Measurements from ENCODE around the gene LIPT2.

The LIPT2 gene

DNA sequence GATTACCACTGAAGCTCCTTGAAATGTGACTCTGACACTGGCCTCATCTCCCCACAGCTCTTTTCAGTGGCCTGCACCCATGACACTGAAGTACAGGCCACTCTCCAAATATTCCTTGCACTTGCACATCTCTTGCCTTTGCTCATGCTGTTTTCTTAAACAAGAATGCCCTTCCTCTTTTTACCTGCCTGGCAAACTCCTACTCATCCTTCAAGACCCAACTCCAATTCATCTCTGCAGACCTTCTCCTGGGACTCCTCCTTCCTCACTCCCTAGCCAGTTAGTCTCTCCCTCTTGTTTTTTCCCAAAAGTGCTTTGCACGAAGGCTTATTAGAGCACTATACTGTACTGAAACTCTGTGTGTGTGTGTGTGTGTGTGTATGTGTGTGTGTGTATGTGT lies 28.8 kb downstream of the LIPT2 start:
- DNase-seq (ENCODE audit: low read depth), result no peak

DNA sequence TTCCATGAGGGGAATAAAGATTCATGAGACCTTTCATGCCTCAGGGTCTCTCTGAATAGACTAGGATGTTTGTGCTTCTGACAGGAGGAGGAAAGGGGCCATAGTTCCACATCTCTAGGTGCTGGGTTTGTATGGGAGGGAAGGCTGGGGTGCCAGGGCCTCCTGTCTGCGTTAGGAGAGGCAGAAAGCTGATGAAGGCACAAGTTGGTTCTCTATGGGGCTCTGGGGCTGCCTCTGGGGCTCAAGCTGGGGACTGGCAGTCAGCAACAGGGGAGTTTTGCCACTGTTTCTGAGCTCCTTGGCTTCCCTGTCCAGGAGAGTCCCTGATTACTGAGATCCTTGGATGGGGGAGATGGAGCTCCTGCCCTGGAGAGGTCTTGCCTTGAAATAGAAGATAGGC lies 30.3 kb downstream of the LIPT2 start:
- no peak for DNase-seq (ENCODE audit: low read depth)

DNA sequence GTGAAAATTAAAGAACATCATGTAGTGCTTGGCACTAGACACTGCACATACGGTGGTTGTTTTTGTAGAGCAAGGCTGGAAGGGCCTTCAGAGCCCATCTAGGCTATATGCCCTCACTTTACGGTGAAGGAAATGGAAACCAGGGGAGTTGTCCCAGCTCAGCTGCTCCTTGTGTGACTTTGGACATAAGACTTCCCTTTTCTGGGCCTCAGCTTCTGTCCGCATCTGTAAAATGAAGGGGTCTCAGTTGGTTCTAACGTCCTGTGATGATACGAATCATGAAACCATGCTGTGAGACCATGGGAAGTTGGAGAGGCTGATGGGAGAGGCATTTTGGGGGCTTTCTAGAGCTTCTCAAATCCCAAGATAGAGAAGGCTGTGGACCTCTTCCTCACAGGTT lies 30.9 kb downstream of the LIPT2 start:
- DNase-seq (ENCODE audit: low read depth), result no peak

DNA sequence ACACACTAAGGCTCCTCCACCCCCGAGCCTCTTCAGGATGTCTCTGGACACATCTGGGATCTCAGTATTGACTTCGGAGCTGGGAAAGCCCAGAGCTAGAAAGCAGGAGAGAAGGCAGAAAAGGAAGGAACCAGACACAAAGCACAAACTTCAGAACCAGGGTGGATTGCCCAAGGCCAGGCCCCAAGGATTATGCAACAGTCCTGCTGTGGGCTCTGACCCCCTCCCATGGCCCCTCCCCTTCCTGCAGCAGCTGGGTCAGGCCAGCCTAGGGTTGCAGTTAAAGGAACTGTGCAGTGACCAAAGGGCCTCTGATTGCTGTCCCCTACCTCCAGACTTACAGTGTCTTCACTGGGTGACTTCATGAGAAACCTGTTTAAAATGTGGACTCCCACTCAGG lies 31.5 kb downstream of the LIPT2 start:
- DNase-seq (ENCODE audit: low read depth), result peak; percentile 84

DNA sequence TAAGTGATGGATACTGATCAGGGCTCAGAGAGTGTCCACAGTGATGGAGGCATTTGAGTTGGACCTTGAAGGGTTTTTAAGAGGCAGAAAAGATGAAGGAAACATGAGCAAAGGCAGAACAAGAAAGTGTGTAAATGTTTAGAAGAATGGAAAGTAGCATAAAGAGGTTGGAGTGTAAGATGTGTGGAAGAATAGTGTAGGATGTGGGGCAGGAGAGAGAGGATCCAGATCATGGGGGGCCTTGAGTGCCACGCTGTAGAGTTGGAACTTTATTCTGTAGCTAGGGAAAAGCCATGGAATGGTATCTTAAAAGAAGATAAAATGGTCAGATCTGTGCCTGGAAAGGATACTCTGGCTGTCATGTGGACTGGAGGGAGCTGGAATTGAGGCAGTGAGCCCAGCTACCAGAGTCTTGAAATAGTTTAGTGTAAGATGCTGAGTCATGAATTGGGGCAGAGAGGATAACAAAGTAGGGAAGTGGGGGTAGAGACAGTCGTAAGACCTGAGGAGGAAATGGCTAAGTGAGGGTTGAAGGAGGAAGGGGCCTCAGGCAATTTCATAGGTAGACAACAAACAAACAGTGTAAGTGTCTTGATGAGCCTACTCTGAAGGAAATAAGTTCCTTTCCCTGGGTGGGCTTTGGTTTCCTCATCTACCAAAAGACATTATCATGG lies 32.9 kb downstream of the LIPT2 start:
- DNase-seq (ENCODE audit: low read depth), result peak; percentile 77

DNA sequence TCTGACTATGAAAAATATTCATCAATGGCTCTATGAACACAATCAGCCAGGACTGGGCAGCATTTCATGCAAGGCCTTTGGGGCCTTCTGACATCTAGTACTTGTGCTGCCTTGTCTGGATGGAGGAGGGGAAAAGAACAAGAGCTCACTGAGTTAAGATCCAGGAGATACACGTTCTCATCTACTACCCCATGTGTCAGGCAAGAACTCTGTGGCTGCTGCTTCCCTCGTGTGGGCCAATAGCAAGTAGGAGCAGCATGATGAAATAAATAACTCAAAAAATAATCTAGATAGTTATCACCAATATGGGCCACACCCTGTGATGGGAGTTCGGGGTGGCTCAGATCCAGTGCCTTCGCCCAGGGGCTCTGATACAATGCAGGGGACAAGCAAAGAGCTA lies 33.5 kb downstream of the LIPT2 start:
- peak; percentile 73 for DNase-seq (ENCODE audit: low read depth)

DNA sequence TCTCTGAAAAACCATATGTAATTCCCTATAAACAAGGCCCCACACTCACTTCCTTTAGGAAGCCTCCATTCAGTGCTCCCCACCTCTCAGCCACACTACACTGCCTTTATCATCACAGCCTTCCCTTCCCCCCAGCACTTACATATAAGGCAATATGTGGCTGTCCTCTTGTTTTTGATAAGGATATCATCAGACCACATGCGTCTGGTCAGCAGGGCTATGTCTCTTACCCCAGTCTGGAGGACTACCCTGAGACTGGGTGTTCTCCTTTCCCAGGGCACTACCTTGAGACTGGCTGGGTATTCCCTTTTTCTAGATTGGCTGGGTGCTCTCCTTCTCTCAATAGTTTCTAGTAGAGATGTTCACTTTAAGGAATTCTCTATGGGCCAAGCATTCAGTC lies 33.9 kb downstream of the LIPT2 start:
- peak; percentile 96 for DNase-seq (ENCODE audit: low read depth)

DNA sequence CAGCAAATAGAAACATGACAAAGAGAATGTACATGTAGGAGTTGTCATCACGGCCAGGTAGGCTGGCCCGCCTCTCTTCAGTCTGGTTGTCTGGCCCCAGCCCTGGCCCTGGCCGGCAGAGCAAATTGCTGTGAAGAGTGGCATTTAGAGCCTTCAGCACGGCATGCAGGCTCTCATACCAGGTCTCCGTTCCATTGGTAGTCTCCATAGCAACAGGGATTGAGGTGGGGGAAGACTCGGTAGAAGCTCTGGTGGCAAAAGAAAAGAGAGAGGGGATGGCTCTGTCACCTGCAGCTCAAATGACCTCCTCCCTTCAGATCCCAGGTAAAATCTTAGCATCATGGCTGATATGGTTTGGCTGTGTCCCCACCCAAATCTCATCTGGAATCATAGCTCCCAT lies 36.2 kb downstream of the LIPT2 start:
- no peak for DNase-seq (ENCODE audit: low read depth)

DNA sequence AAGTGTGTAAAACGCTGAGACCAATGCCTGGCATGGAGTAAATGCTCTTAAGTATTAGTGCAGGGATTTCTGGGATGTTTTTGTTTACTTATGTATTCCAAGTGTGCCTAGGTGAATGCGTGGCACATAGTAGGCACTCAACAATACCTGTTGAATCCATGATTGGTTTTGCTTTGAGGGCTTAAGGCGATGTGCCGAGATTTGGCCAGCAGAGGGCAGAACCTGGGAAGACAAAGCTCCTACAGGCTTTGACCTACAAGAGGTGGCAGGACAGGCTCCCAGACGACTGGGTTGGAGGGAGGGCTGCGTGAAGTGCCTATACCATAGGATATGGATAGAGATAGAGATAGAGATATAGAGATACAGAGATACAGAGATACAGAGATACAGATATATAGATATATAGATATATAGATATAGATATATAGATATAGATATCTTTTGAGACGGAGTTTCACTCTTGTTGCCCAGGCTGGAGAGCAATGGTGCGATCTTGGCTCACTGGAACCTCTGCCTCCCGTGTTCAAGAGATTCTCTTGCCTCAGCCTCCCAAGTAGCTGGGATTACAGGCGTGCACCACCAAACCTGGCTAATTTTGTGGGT lies 40.0 kb downstream of the LIPT2 start:
- peak; percentile 59 for DNase-seq (ENCODE audit: low read depth)

DNA sequence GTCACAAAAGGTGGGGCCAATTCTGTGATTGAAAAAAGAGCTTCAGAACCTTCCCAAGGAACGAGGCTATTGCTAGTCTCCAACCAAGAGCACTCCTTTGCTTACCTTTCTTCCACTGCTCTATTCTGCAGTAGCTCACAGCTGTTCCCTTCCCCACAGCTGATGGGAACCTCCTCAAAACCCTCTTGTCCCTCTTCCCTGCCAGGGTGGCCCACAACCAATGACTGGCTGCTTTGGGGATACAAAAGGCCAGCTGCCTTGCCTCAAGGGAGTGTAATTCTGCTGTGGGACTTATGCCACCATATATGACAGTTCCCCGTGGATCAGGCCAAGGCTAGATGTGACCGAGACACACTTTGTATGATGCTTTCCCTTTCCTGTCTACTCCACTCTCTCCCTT lies 41.2 kb downstream of the LIPT2 start:
- no peak for DNase-seq (ENCODE audit: low read depth)

DNA sequence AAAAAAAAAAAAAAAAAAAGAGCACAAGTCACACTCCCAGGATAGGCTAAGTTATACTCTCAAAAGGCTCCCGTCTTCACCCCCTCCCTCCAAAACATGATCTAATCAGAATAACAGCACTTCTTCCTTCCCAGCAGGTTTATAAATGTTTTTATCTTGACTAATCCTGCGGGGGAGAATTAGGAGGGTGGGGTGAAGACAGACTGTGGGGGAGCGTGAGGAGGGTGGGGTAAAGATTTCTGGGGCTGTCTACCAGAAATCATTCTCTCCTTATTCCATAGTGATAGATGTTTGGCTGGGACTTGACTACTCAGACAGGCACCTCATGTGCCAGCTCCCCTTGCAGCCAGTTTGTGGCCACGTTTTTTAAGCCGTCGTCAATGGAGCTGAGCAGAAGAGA lies 43.2 kb downstream of the LIPT2 start:
- DNase-seq (ENCODE audit: low read depth), result no peak

DNA sequence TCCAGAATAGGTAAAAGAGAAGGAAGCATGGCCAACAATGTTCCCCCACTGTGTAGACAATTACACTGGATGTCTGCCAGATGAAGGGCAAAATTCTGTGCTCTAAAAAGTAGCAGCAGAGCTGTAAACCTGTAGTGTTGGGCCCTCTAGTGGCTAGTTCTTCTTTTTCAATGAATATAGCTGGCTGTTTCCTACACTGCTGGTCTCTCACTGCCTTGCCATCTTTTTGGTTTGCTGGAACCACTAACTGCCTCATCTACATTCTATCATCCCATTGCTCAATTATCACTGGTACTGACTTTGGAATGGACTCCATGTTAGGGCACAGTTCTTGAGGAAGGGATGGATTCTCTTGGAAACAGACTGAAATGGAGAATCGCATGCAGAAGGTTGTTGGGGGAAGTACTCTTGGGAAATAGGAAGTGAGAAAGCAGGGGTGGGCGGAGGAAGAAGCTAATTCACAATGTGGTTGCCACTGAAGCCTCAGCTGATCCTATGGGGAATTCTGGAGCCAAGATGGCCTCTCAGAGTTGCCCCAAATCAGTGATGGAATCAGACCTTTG lies 44.1 kb downstream of the LIPT2 start:
- peak; percentile 53 for DNase-seq (ENCODE audit: low read depth)

DNA sequence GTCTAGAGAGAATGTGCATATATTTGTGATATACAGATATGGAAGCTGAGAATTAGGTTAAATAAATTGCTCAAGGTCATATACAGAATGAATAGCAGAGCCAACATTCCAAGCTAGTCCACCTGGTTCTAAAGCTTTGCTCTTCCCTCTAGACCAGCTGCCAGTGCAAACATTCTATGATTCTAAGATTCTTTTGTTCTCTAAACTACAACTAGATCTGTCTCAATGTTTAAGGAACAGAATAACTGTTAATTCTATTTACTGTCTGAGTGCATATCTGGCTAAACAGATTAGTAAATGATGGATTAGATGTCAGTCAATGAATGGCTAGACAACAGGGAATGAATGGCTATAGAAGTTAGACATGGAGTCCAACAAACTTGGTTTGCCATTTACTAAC lies 45.8 kb downstream of the LIPT2 start:
- no peak for DNase-seq (ENCODE audit: low read depth)

DNA sequence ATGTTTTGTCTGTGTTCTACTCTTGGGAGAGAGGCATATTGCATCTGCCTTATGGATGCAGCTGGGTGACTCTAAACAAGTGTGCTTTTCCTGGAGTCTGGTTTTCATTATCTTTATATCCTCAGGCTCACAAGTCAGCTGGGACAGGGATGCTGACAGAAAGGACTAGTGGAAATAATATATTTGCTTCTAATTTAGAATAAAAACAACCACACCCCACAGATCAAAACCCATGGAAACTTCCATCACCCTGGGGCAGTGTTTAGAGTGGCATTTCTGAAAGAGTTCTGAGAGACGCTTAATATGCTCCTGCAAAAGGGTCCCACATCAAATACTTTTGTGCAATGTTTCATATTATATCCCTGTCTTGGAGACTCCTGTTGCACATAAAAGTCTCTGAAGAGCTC lies 47.0 kb downstream of the LIPT2 start:
- no peak for DNase-seq (ENCODE audit: low read depth)

DNA sequence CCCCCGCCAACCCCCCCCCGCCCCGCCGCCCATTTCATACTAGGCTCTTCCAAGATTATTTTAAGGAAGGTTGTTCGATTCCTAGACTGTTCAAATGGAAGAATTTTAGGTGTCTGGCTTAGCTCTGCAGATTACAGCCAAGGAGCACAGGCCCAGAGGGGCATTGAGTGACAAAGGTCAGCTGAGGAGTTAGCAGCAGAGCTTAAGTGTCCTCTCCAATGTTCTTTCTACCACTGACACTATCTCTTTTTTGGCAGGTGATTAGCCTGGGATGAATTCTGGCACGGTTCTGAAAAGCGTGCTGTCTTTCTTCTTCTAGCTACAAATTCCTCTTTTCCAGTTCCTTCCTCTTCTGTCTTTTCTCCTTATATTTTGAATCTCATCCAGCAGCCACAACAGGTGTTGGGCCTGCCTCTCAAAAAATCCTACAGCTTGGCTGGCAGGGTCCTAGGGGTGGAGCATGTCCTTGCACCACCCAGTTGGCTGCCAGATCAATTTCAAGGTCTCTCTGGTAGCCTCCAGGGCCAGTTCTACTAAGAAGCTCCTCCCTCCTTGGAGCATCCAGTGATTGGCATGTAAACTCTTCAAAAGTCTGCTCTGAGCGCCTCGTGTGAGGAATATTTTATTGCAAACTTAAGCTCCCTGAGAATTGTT lies 49.2 kb downstream of the LIPT2 start:
- DNase-seq (ENCODE audit: low read depth), result no peak

DNA sequence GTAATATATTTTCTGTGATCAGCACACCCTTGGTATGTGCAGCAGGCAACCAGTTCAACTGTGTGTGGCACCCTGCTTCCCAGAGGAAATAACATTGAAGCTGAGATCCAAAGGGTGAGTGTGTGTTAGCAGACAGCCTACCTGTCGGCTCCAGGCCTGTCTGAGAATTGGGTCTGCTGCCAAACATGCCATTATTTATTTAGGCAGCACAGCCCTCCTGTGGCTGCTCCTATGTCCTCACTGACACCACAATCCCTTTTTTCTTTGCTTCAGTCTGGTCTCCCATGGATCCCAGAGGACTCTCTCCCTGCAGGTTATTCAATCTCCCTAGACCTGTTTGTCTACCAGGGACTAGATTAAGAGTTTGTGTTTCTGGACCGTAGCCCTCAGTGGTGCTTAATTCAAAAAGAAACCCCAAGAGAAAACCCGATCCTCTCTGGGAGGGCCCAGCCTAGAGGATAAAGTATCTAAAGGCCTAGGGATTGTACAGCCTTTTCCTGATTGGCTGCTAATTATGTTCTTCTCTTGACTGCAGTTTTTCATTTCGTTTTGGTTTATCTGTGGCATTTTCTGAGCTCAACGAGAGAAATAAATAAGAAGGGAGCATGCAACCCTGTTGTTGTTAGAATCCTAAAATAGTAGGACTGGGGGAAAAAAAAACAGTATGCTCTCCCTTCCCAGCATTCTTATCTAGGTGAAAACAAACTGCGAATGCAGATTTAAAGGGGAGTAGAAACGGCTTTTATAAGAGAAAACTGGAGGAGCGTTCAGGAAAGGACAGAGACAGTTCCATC lies 50.3 kb downstream of the LIPT2 start:
- DNase-seq (ENCODE audit: low read depth), result no peak

DNA sequence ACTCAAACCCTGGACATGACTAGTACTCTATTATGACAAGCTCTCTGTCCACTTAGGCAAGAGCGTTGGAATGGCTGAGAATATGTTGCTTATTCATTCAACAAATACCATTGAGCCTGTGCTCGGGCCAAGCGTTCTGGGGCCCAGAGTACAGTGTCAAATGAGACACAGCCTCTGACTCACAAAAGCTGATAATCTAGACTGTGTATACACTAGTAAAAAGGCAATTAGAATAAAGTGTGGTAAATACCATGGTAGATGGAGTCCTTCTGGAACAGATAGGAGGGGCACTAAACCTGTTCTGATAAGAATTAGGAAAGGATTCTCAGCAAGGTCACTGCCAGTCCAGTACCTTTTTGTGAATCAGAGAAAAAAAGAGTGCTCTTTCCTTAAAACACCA lies 50.9 kb downstream of the LIPT2 start:
- DNase-seq (ENCODE audit: low read depth), result no peak

Measured in CMK (cell line).